AG10803 (cell line): ENCODE results near the gene CHRDL2.
A peak's percentile ranks its signal among the peaks of the same experiment; 100 is the strongest.

Experiments used
- DNase-seq: peaks from one replicate; pipeline ENCODE4 v3.0.0; 2010; ENCODE audit warnings: low read depth
- H3K4me3 ChIP-seq: 2 replicates; pipeline ENCODE4 v1.5.1; 2011; ENCODE audit warnings: mild to moderate bottlenecking, low read length, control low read depth
- CTCF ChIP-seq: conservative IDR thresholded peaks from 2 replicates; pipeline ENCODE4 v1.5.1; 2011; ENCODE audit warnings: mild to moderate bottlenecking, low read length, control low read depth, inconsistent platforms

CHRDL2 gene, protein sequence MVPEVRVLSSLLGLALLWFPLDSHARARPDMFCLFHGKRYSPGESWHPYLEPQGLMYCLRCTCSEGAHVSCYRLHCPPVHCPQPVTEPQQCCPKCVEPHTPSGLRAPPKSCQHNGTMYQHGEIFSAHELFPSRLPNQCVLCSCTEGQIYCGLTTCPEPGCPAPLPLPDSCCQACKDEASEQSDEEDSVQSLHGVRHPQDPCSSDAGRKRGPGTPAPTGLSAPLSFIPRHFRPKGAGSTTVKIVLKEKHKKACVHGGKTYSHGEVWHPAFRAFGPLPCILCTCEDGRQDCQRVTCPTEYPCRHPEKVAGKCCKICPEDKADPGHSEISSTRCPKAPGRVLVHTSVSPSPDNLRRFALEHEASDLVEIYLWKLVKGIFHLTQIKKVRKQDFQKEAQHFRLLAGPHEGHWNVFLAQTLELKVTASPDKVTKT

GRCh38 chr11:74731301-74732094 lies at the start of gene CHRDL2:
Gene CHRDL2, minus strand, starts transcription at chr11:74731426. Its CDS starts 538 bp downstream, at chr11:74730888.
- peak; percentile 40 for DNase-seq
- no peak for TF ChIP-seq CTCF
- peak within 1 kb of the TSS; percentile 34 for H3K4me3 ChIP-seq

DNA sequence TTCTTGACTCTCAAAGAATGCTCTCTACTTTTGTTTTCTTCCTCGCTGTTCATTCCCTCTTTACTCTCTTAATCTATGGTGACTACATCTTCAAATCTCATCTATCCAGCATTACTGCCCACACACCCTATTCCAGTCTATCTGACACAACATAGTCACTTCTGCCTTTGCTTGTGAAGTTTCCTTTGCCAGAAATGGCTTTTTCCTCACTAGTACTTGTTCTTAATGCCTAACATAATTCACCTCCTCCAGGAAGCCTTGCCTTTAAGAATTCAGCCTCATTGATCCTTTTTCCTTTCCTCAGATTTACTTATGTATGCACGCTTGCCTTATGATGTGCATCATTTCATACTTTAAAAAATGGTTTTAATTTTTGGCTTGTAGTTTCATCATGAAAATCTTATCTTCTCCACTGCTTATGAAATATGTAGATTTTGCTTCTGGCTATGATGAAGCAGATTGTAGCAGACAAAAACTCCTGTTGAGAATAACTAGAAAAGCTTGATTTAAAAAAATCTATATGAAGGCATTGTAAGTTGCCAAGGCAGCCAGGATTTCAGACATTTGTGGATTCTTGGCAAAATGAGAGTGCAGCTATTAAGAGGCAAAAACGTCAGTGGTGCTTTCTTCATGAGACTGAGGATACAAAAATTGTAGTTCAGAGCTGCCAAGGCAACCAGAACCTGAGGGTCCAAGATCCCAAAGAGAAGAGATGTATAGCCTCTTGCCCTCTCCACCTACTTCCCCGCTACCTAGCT lies 49.2 kb upstream of the CHRDL2 start:
- DNase-seq = no peak
- H3K4me3 ChIP-seq = no peak overlapping the region
- no peak for TF ChIP-seq CTCF

GRCh38 chr11:74778581-74778980 lies 47.4 kb upstream of the CHRDL2 start:
- no peak for DNase-seq
- H3K4me3 ChIP-seq = no peak overlapping the region
- TF ChIP-seq CTCF = no peak

- no peak overlapping the region for H3K4me3 ChIP-seq
- TF ChIP-seq CTCF = no peak
- no peak for DNase-seq
Observed at GRCh38 chr11:74777877-74778276, 46.7 kb upstream of the CHRDL2 start.

- no peak for TF ChIP-seq CTCF
- no peak overlapping the region for H3K4me3 ChIP-seq
- DNase-seq = no peak
Observed at GRCh38 chr11:74777038-74777437, 45.8 kb upstream of the CHRDL2 start.

GRCh38 chr11:74776546-74776945 lies 45.3 kb upstream of the CHRDL2 start:
- DNase-seq = no peak
- TF ChIP-seq CTCF = no peak
- H3K4me3 ChIP-seq = no peak overlapping the region
